ENCODE data around the gene AVPR2. TPM values are rescaled to one million over a fixed set of nuclear protein-coding genes. Genes with fewer than 3 reads are reported as not detected.

Gene AVPR2
- total and polyA plus RNA-seq, 9 of the 15 experiments (the other 6 are each of a cell fraction or from before 2014, with no cell fraction given) = not detected

- no peak for TF ChIP-seq THAP12 (CRISPR knock-in tag; IDR thresholded peaks at IDR 0.05)
Measured at GRCh38 chrX:153882557-153882956, 21.9 kb upstream of the AVPR2 start (continued).

- intact Hi-C loops (cut with micrococcal nuclease) (no loop called here), in situ Hi-C loops (cut with MboI) (no loop called here)
- no peak for TF ChIP-seq LARP7 (IDR thresholded peaks at IDR 0.05)
- no peak for TF ChIP-seq KAT7 (CRISPR knock-in tag; IDR thresholded peaks at IDR 0.05; ENCODE audit: borderline replicate concordance)
- 0 out of 2 replicates have a peak, but pooled peaks have one; percentile 11 for TF ChIP-seq VEZF1 (CRISPR knock-in tag; IDR thresholded peaks at IDR 0.05)
- no peak for TF ChIP-seq CLOCK (CRISPR knock-in tag; IDR thresholded peaks at IDR 0.05; ENCODE audit: borderline replicate concordance)
- TF ChIP-seq EGR1 (conservative IDR thresholded peaks at IDR 0.05) = peak; percentile 47
- no peak for TF ChIP-seq HMGXB4 (CRISPR knock-in tag; IDR thresholded peaks at IDR 0.05)
- no peak for TF ChIP-seq NR3C1 (CRISPR knock-in tag; IDR thresholded peaks at IDR 0.05)
- no peak for TF ChIP-seq TAF7 (tag; IDR thresholded peaks at IDR 0.05)
- Histone ChIP-seq H4K20me1 (replicated peaks; ENCODE audit: control insufficient read depth, insufficient read depth, low read length) (peaks cover 6% of the 10 kb centered on the region; the same call in 1 of the 2 replicates), H3K4me1 (replicated peaks in 1 of 2; ENCODE audit: control insufficient read depth in 2 of 2, insufficient read depth in 2 of 2, low read length in 2 of 2) (peaks cover 10 to 61% of the 10 kb centered on the region in 2 experiments), H3K36me3 (ENCODE audit: control insufficient read depth, insufficient read depth, low read length) (no peaks in the 10 kb centered on the region), H3K27me3 (ENCODE audit: control insufficient read depth in 2 of 2, insufficient read depth in 2 of 2, low read length in 2 of 2) (peaks cover 0 to 38% of the 10 kb centered on the region in 2 experiments; a peak in 2 of 5 replicates), H3K9me3 (replicated peaks; ENCODE audit: control insufficient read depth, insufficient read depth, low read depth, low read length) (no peaks in the 10 kb centered on the region), H3K27ac (ENCODE audit: extremely low read depth, low read depth, low read length) (no peak overlapping the region), H3K9me1 (ENCODE audit: control insufficient read depth, insufficient read depth, low read length) (no peaks in the 10 kb centered on the region), H3K9ac (ENCODE audit: insufficient read depth in 1 of 2, low read depth in 2 of 2, low read length in 2 of 2) (no peak overlapping the region; a peak in 1 of 4 replicates), H3K79me2 (ENCODE audit: control insufficient read depth, insufficient read depth, low read length) (no peaks in the 10 kb centered on the region), H3K4me3 (no peak overlapping the region), H3K4me2 (ENCODE audit: insufficient read depth, low read length) (no peak overlapping the region), H2AFZ (ENCODE audit: low read depth, low read length) (no peak overlapping the region)
- ChIA-PET CTCF (ENCODE audit: low intra/inter-chr PET ratio) (interaction anchor here (0.6 kb wide), 1 partner anchor 944 kb away, joined by 3 read pairs; no protein-coding TSS in a partner anchor), POLR2A (no interaction called here)
- DNase-seq (ENCODE audit: extremely low read depth in 1 of 4, low spot score in 3 of 4) (peak; percentile 47 to 54 (median 52)), ATAC-seq (peak; percentile 70), FAIRE-seq (no peak)
- whole genome bisulfite sequencing (ENCODE audit: insufficient coverage, low coverage, missing lambda C conversion rate) = 11% methylated on average over 4 of the region's 13 CpGs
- BruUV-seq (replicated peaks) = no TSS peak
Measured at GRCh38 chrX:153883163-153883843, 21.2 kb upstream of the AVPR2 start.

All from K562 (cell line).